ENCODE results near the gene POPDC3.

POPDC3 gene

GRCh38 chr6:105164418-105164817, 15.4 kb downstream of the POPDC3 start:
- no peak for DNase-seq (ENCODE audit: low read depth)

GRCh38 chr6:105163183-105163582, 16.6 kb downstream of the POPDC3 start:
- H3K4me3 ChIP-seq (ENCODE audit: control insufficient read depth, low read depth, low read length) = no peak overlapping the region
- DNase-seq (ENCODE audit: low read depth) = no peak
- no peak for TF ChIP-seq CTCF (IDR thresholded peaks at IDR 0.05; ENCODE audit: control insufficient read depth, insufficient read depth, low read depth, low read length, missing control alignments)

More at GRCh38 chr6:105164418-105164817, 15.4 kb downstream of the POPDC3 start:
- no peak for TF ChIP-seq CTCF (IDR thresholded peaks at IDR 0.05; ENCODE audit: control insufficient read depth, insufficient read depth, low read depth, low read length, missing control alignments)
- H3K4me3 ChIP-seq (ENCODE audit: control insufficient read depth, low read depth, low read length) = no peak overlapping the region

GRCh38 chr6:105162377-105162776, 17.4 kb downstream of the POPDC3 start:
- no peak for TF ChIP-seq CTCF (IDR thresholded peaks at IDR 0.05; ENCODE audit: control insufficient read depth, insufficient read depth, low read depth, low read length, missing control alignments)
- DNase-seq (ENCODE audit: low read depth) = no peak
- H3K4me3 ChIP-seq (ENCODE audit: control insufficient read depth, low read depth, low read length) = no peak overlapping the region

GRCh38 chr6:105161421-105161820, 18.4 kb downstream of the POPDC3 start:
- no peak for TF ChIP-seq CTCF (IDR thresholded peaks at IDR 0.05; ENCODE audit: control insufficient read depth, insufficient read depth, low read depth, low read length, missing control alignments)
- no peak overlapping the region for H3K4me3 ChIP-seq (ENCODE audit: control insufficient read depth, low read depth, low read length)
- DNase-seq (ENCODE audit: low read depth) = no peak

- no peak for DNase-seq (ENCODE audit: low read depth)
- H3K4me3 ChIP-seq (ENCODE audit: control insufficient read depth, low read depth, low read length) = no peak overlapping the region
These were observed 26.1 kb downstream of the POPDC3 start for GRCh38 chr6:105153676-105154075.

GRCh38 chr6:105152880-105153279, 26.9 kb downstream of the POPDC3 start:
- no peak for TF ChIP-seq CTCF (IDR thresholded peaks at IDR 0.05; ENCODE audit: control insufficient read depth, insufficient read depth, low read depth, low read length, missing control alignments)
- DNase-seq (ENCODE audit: low read depth) = no peak
- no peak overlapping the region for H3K4me3 ChIP-seq (ENCODE audit: control insufficient read depth, low read depth, low read length)

More at GRCh38 chr6:105153676-105154075, 26.1 kb downstream of the POPDC3 start:
- TF ChIP-seq CTCF (IDR thresholded peaks at IDR 0.05; ENCODE audit: control insufficient read depth, insufficient read depth, low read depth, low read length, missing control alignments) = no peak

GRCh38 chr6:105151644-105152043, 28.2 kb downstream of the POPDC3 start:
- no peak for TF ChIP-seq CTCF (IDR thresholded peaks at IDR 0.05; ENCODE audit: control insufficient read depth, insufficient read depth, low read depth, low read length, missing control alignments)
- no peak for DNase-seq (ENCODE audit: low read depth)
- H3K4me3 ChIP-seq (ENCODE audit: control insufficient read depth, low read depth, low read length) = no peak overlapping the region

All from AG09309 (cell line).